EL (cell line): ENCODE data around the gene CAMKMT.

Source experiments
- DNase-seq: peaks from one replicate; pipeline ENCODE4 v3.0.0-alpha.2; 2016

Gene CAMKMT

GRCh38 chr2:44519026-44519425, 157.3 kb downstream of the CAMKMT start:
- no peak for DNase-seq

GRCh38 chr2:44522846-44523245, 161.1 kb downstream of the CAMKMT start:
- DNase-seq, result no peak

GRCh38 chr2:44524347-44524926, 162.7 kb downstream of the CAMKMT start:
- DNase-seq, result no peak

- no peak for DNase-seq
These were observed 164.6 kb downstream of the CAMKMT start for GRCh38 chr2:44526352-44526751.

GRCh38 chr2:44528595-44528994, 166.8 kb downstream of the CAMKMT start:
- DNase-seq, result peak; percentile 80

GRCh38 chr2:44529448-44529847, 167.7 kb downstream of the CAMKMT start:
- no peak for DNase-seq

- DNase-seq, result no peak
These were observed 169.5 kb downstream of the CAMKMT start for GRCh38 chr2:44531289-44531688.

GRCh38 chr2:44532031-44532430, 170.3 kb downstream of the CAMKMT start:
- DNase-seq, result no peak

- no peak for DNase-seq
These were observed 171.8 kb downstream of the CAMKMT start for GRCh38 chr2:44533508-44533907.

- DNase-seq, result no peak
These were observed 173.6 kb downstream of the CAMKMT start for GRCh38 chr2:44535376-44535775.

GRCh38 chr2:44537264-44537663, 175.5 kb downstream of the CAMKMT start:
- DNase-seq, result peak; percentile 28

GRCh38 chr2:44542520-44542919, 180.8 kb downstream of the CAMKMT start:
- no peak for DNase-seq

GRCh38 chr2:44543773-44544725, 182.3 kb downstream of the CAMKMT start:
- DNase-seq, result peak; percentile 26

GRCh38 chr2:44545005-44545404, 183.3 kb downstream of the CAMKMT start:
- no peak for DNase-seq

- no peak for DNase-seq
These were observed 184.8 kb downstream of the CAMKMT start for GRCh38 chr2:44546459-44547127.

- no peak for DNase-seq
These were observed 186.0 kb downstream of the CAMKMT start for GRCh38 chr2:44547718-44548117.

GRCh38 chr2:44548221-44549098, 186.7 kb downstream of the CAMKMT start:
- DNase-seq, result no peak

GRCh38 chr2:44549099-44549471, 187.3 kb downstream of the CAMKMT start:
- peak; percentile 95 for DNase-seq

- peak; percentile 66 for DNase-seq
These were observed 188.1 kb downstream of the CAMKMT start for GRCh38 chr2:44549856-44550255.

- DNase-seq, result peak; percentile 26
These were observed 188.8 kb downstream of the CAMKMT start for GRCh38 chr2:44550561-44550960.

GRCh38 chr2:44551497-44551896, 189.8 kb downstream of the CAMKMT start:
- no peak for DNase-seq

- DNase-seq, result peak; percentile 85
These were observed 191.7 kb downstream of the CAMKMT start for GRCh38 chr2:44553456-44553855.

- no peak for DNase-seq
These were observed 194.0 kb downstream of the CAMKMT start for GRCh38 chr2:44555700-44556099.
